HepG2 (cell line): ENCODE measurements around the gene ACTN2. TPM values are rescaled to one million over a fixed set of nuclear protein-coding genes. Genes with fewer than 3 reads are reported as not detected.
A peak's percentile ranks its signal among the peaks of the same experiment; 100 is the strongest.

ENCODE experiments used
- CREB1 ChIP-seq, 2 experiments: fragments of 450-650 bp in 1 of 2; IDR thresholded peaks; 2 replicates each; pipeline ENCODE4 v1.6.1; 2016 to 2017; ENCODE audit warnings: control low read depth in 1 of 2, mild to moderate bottlenecking in 1 of 2, missing compliant biosample characterization in 1 of 2, missing genetic modification characterization in 1 of 2
- RBM39 ChIP-seq: fragments of 200-400 bp; formaldehyde crosslinking; IDR thresholded peaks from one replicate; pipeline ENCODE4 v1.6.1; 2018; ENCODE audit warnings: antibody characterized with exemption, mild to moderate bottlenecking, low read depth, low read length; ENCODE audit not compliant: poor library complexity, severe bottlenecking
- REPIN1 ChIP-seq: sonication (generic); formaldehyde crosslinking; IDR thresholded peaks from 2 replicates; pipeline ENCODE4 v1.8.0; 2022; ENCODE audit warnings: missing genetic modification reagents, low read depth, mild to moderate bottlenecking, borderline replicate concordance
- TEAD3 ChIP-seq: optimal IDR thresholded peaks from 2 replicates; pipeline ENCODE3; 2016; ENCODE audit warnings: borderline replicate concordance
- ZBTB1 ChIP-seq: sonication (generic); formaldehyde crosslinking; IDR thresholded peaks from 2 replicates; pipeline ENCODE4 v1.4.0; 2020; ENCODE audit warnings: missing genetic modification reagents, borderline replicate concordance
- ZBTB38 ChIP-seq: sonication (generic); formaldehyde crosslinking; IDR thresholded peaks from 2 replicates; pipeline ENCODE4 v1.5.1; 2020; ENCODE audit warnings: mild to moderate bottlenecking, missing genetic modification reagents
- ZNF17 ChIP-seq: sonication (generic); formaldehyde crosslinking; IDR thresholded peaks from 2 replicates; pipeline ENCODE4 v1.5.0; 2020; ENCODE audit warnings: mild to moderate bottlenecking, missing genetic modification reagents
- ZNF207 ChIP-seq: fragments of 450-650 bp; IDR thresholded peaks from 2 replicates; pipeline ENCODE4 v1.6.1; 2016; ENCODE audit warnings: antibody characterized with exemption, borderline replicate concordance
- ZNF30 ChIP-seq: sonication (generic); formaldehyde crosslinking; IDR thresholded peaks from 2 replicates; pipeline ENCODE4 v1.5.0; 2020; ENCODE audit warnings: mild to moderate bottlenecking, missing genetic modification reagents
- ZNF318 ChIP-seq: sonication (generic); formaldehyde crosslinking; IDR thresholded peaks from 2 replicates; pipeline ENCODE4 v1.4.0; 2020; ENCODE audit warnings: mild to moderate bottlenecking, missing genetic modification reagents
- ZNF672 ChIP-seq: sonication (generic); formaldehyde crosslinking; IDR thresholded peaks from 2 replicates; pipeline ENCODE4 v1.8.1; 2022; ENCODE audit warnings: missing genetic modification reagents
- ZNF781 ChIP-seq: sonication (generic); formaldehyde crosslinking; IDR thresholded peaks from 2 replicates; pipeline ENCODE4 v1.5.1; 2020; ENCODE audit warnings: borderline replicate concordance, mild to moderate bottlenecking, missing genetic modification reagents; ENCODE audit errors: not compliant biosample characterization
- polyA plus RNA-seq, 8 experiments: library from polyadenylated mRNA; depleted of rRNA in 3 of 8; stranded (reverse) in 7 of 8; unstranded in 1 of 8; fragments of >200 nt; fragmentation: Illumina TruSeq in 4 of 8; extraction: Trizol in 4 of 8; gene quantifications; 2 replicates each; pipeline versions ENCODE4 v1.2.1 to v1.2.3, GENCODE V29; 2011 to 2016; ENCODE audit warnings: low read depth in 4 of 8, missing spikeins in 1 of 8, mixed read lengths in 1 of 8; ENCODE audit not compliant: insufficient read depth in 1 of 8
- total RNA-seq, 5 experiments: library from RNA; depleted of rRNA; stranded (reverse); fragments of >200 nt; fragmentation: Illumina TruSeq; extraction: Trizol; gene quantifications; 2 replicates each; pipeline ENCODE4 v1.2.3, GENCODE V29; 2016; ENCODE audit warnings: low read depth in 1 of 5
- TF ChIP-seq, protein P1 (sequence below): sonication (generic); formaldehyde crosslinking; IDR thresholded peaks from 2 replicates; pipeline ENCODE4 v1.5.1; 2020; ENCODE audit warnings: missing genetic modification reagents, mild to moderate bottlenecking, borderline replicate concordance
- TF ChIP-seq, protein P2 (sequence below): IDR thresholded peaks from 2 replicates; pipeline ENCODE4 v1.6.1; 2016; ENCODE audit warnings: mild to moderate bottlenecking, missing biosample characterization, missing genetic modification reagents
- TF ChIP-seq, protein P3 (sequence below): sonication (generic); formaldehyde crosslinking; IDR thresholded peaks from 2 replicates; pipeline ENCODE4 v1.5.0; 2020; ENCODE audit warnings: mild to moderate bottlenecking, missing genetic modification reagents
- TF ChIP-seq, protein P4 (sequence below): sonication (generic); formaldehyde crosslinking; IDR thresholded peaks from 2 replicates; pipeline ENCODE4 v1.9.0; 2021; ENCODE audit warnings: missing genetic modification reagents, borderline replicate concordance

The ACTN2 gene
- total and polyA plus RNA-seq, 2 of the 13 experiments (the other 11 are each of a cell fraction or from before 2014, with no cell fraction given) = 0.04 to 0.13 TPM

GRCh38 chr1:236795035-236795756, 108.9 kb downstream of the ACTN2 start, which contains the start of gene MTR (continued):
- TF ChIP-seq ZNF318 (CRISPR knock-in tag) = no peak
- TF ChIP-seq, protein P1, sequence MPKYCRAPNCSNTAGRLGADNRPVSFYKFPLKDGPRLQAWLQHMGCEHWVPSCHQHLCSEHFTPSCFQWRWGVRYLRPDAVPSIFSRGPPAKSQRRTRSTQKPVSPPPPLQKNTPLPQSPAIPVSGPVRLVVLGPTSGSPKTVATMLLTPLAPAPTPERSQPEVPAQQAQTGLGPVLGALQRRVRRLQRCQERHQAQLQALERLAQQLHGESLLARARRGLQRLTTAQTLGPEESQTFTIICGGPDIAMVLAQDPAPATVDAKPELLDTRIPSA (CRISPR knock-in tag) = peak; percentile 74; the same call in 1 of the 2 replicates
- 0 out of 2 replicates have a peak, but pooled peaks have one; percentile 71 for TF ChIP-seq ZNF30 (CRISPR knock-in tag)
- peak; percentile 93 for TF ChIP-seq RBM39
- TF ChIP-seq CREB1 (IDR thresholded peaks at IDR 0.05) = peak; percentile 58
- TF ChIP-seq CREB1 (CRISPR knock-in tag; IDR thresholded peaks at IDR 0.05) = peak; percentile 84
- TF ChIP-seq ZNF781 (CRISPR knock-in tag) = peak; percentile 83
- no peak for TF ChIP-seq ZBTB1 (CRISPR knock-in tag)
- TF ChIP-seq, protein P2, sequence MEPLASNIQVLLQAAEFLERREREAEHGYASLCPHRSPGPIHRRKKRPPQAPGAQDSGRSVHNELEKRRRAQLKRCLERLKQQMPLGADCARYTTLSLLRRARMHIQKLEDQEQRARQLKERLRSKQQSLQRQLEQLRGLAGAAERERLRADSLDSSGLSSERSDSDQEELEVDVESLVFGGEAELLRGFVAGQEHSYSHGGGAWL (CRISPR knock-in tag) = peak; percentile 79
- TF ChIP-seq, protein P3, sequence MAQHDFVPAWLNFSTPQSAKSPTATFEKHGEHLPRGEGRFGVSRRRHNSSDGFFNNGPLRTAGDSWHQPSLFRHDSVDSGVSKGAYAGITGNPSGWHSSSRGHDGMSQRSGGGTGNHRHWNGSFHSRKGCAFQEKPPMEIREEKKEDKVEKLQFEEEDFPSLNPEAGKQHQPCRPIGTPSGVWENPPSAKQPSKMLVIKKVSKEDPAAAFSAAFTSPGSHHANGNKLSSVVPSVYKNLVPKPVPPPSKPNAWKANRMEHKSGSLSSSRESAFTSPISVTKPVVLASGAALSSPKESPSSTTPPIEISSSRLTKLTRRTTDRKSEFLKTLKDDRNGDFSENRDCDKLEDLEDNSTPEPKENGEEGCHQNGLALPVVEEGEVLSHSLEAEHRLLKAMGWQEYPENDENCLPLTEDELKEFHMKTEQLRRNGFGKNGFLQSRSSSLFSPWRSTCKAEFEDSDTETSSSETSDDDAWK (CRISPR knock-in tag) = no peak
- peak; percentile 28; the same call in 1 of the 2 replicates for TF ChIP-seq REPIN1 (CRISPR knock-in tag)
- 0 out of 2 replicates have a peak, but pooled peaks have one; percentile 38 for TF ChIP-seq ZBTB38 (CRISPR knock-in tag)
- TF ChIP-seq ZNF17 = no peak
- no peak for TF ChIP-seq ZNF672
- no peak for TF ChIP-seq ZNF207
- no peak for TF ChIP-seq TEAD3 (CRISPR knock-in tag)
- TF ChIP-seq, protein P4, sequence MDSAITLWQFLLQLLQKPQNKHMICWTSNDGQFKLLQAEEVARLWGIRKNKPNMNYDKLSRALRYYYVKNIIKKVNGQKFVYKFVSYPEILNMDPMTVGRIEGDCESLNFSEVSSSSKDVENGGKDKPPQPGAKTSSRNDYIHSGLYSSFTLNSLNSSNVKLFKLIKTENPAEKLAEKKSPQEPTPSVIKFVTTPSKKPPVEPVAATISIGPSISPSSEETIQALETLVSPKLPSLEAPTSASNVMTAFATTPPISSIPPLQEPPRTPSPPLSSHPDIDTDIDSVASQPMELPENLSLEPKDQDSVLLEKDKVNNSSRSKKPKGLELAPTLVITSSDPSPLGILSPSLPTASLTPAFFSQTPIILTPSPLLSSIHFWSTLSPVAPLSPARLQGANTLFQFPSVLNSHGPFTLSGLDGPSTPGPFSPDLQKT (CRISPR knock-in tag) = 0 out of 2 replicates have a peak, but pooled peaks have one; percentile 29
